Hepatocyte (in vitro differentiated cells): ENCODE data around the gene ZBTB20.

Source experiments
- EZH2 ChIP-seq: fragments of 200-600 bp; sonication (generic); IDR thresholded peaks from 2 replicates; pipeline ENCODE4 v1.6.1; 2016; ENCODE audit warnings: antibody characterized with exemption, mild to moderate bottlenecking, borderline replicate concordance
- EZH2phosphoT487 ChIP-seq: fragments of 200-600 bp; sonication (generic); IDR thresholded peaks from one replicate; pipeline ENCODE4 v1.6.1; 2018; ENCODE audit warnings: antibody characterized with exemption, mild to moderate bottlenecking, low read depth, moderate library complexity; ENCODE audit not compliant: unreplicated experiment, severe bottlenecking
- TF ChIP-seq, protein P1 (sequence below): fragments of 200-600 bp; sonication (generic); IDR thresholded peaks from 2 replicates; pipeline ENCODE4 v1.5.1; 2016; ENCODE audit warnings: antibody characterized with exemption, mild to moderate bottlenecking; ENCODE audit not compliant: poor library complexity

DNA sequence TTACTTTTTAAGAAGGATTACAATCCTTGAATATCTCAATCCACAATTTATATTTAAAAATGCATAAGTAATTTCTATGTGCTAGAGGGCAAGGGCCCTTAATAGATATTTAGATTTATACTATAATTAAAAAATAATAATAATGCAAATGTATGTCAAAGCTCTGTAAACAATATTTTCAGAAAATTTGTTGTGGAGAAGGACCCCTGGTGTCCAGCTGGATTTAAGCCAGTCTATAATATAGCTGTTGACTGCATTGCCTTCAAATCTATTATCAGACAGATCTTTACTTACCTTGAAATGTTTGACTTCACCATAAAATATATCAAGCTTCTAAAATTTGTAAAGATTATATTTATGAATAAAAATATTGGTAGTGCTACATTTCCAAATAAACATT is 65.6 kb downstream of the ZBTB20 start:
- TF ChIP-seq, protein P1, sequence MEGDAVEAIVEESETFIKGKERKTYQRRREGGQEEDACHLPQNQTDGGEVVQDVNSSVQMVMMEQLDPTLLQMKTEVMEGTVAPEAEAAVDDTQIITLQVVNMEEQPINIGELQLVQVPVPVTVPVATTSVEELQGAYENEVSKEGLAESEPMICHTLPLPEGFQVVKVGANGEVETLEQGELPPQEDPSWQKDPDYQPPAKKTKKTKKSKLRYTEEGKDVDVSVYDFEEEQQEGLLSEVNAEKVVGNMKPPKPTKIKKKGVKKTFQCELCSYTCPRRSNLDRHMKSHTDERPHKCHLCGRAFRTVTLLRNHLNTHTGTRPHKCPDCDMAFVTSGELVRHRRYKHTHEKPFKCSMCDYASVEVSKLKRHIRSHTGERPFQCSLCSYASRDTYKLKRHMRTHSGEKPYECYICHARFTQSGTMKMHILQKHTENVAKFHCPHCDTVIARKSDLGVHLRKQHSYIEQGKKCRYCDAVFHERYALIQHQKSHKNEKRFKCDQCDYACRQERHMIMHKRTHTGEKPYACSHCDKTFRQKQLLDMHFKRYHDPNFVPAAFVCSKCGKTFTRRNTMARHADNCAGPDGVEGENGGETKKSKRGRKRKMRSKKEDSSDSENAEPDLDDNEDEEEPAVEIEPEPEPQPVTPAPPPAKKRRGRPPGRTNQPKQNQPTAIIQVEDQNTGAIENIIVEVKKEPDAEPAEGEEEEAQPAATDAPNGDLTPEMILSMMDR = peak; percentile 16
- TF ChIP-seq EZH2phosphoT487 (no peak), EZH2 (no peak)
